Measurements from ENCODE around the gene RBM3. TPM values are rescaled to one million over a fixed set of nuclear protein-coding genes. Genes with fewer than 3 reads are reported as not detected.

RBM3 gene
- polyA plus RNA-seq, 3 donors, result 187 to 302 (median 203) TPM

DNA sequence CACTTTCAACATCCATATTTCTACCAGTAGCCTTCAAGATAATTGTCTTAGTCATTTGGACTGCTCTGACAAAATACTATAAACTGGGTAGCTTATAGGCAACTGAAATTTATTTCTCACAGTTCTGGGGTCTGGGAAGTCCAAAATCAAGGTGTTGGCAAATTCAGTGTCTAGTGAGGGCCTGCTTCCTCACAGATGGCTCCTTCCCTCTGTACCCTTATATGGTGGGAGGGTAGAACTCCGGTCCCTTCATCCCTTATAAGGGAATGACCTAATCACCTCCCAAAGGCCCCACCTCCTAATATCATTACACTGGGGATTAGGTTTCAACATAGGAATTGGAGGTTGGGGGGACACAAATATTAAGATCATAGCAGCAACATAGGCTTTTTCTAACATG is 42.1 kb upstream of the RBM3 start:
- no peak for TF ChIP-seq CTCF (IDR thresholded peaks at IDR 0.05)
- Histone ChIP-seq H3K4me1 (ENCODE audit: control insufficient read depth in 1 of 2, insufficient read depth in 2 of 2, low read length in 2 of 2) (peaks cover 5 to 11% of the 10 kb centered on the region in 2 donors), H3K4me2 (replicated peaks; ENCODE audit: extremely low read depth, low read length, poor library complexity, severe bottlenecking) (no peak overlapping the region), H3K36me3 (replicated peaks in 1 of 2; ENCODE audit: control insufficient read depth in 1 of 2, insufficient read depth in 2 of 2, low read length in 2 of 2) (peaks cover 7 to 18% of the 10 kb centered on the region in 2 donors), H3K27ac (ENCODE audit: low read depth in 1 of 2, low read length in 2 of 2) (peak overlapping the region in 1 of 2 donors; percentile 65), H3K79me2 (ENCODE audit: insufficient read depth, low read length) (no peaks in the 10 kb centered on the region), H3K9me3 (replicated peaks in 1 of 2; ENCODE audit: control insufficient read depth in 1 of 2, insufficient read depth in 1 of 2, low read length in 2 of 2) (no peaks in the 10 kb centered on the region), H3K27me3 (ENCODE audit: control insufficient read depth in 2 of 2, insufficient read depth in 2 of 2, low read length in 2 of 2) (no peaks in the 10 kb centered on the region), H3K9ac (ENCODE audit: insufficient read depth, low read length, poor library complexity, severe bottlenecking) (no peak overlapping the region), H4K20me1 (ENCODE audit: insufficient read depth, low read length) (no peaks in the 10 kb centered on the region), H3K4me3 (replicated peaks in 1 of 3; ENCODE audit: low read depth in 2 of 3, low read length in 3 of 3) (no peak overlapping the region), H2AFZ (ENCODE audit: insufficient read depth, low read depth, low read length, poor library complexity, severe bottlenecking) (no peak overlapping the region)
- peaks cover 0 to 7% (median 0%) of the 10 kb centered on the region in 7 donors for H3K9me3 Mint-ChIP-seq
- peaks cover 10 to 16% of the 10 kb centered on the region in 2 donors for H3K36me3 Mint-ChIP-seq
- peaks cover 0 to 2% (median 1%) of the 10 kb centered on the region in 3 donors for H3K27me3 Mint-ChIP-seq (ENCODE audit: low read depth in 3 of 3)
- H3K27ac Mint-ChIP-seq, result peak overlapping the region; percentile 36 to 91 (median 46)
- H3K4me1 Mint-ChIP-seq, result peaks cover 19% of the 10 kb centered on the region
- DNase-seq, result peak in 2 of 3 donors; percentile 10 to 13
- WGBS (ENCODE audit: insufficient coverage), result no CpG with 5 or more reads among the region's 1 CpG
- intact Hi-C loops (cut with micrococcal nuclease), result no loop called here
- H3K4me3 Mint-ChIP-seq, result no peak overlapping the region

DNA sequence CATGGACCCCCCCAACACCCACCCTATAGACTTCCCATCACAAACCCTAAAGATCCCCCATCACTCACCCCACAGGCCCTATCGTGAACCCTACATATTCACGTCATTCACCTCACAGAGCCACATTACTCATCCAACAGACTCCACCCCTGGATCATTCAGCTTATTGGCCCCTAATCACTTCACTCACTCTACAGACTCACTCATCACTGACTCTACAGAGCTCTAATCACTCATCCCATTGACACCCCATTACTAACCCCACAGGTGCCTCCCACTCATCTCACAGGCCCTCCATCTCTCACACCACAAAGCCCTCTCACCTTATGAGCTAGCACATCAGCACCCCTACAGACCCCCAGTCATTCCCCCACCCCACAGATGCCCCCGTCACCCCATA is 41.1 kb upstream of the RBM3 start:
- H4K20me1 ChIP-seq (ENCODE audit: insufficient read depth, low read length), result no peaks in the 10 kb centered on the region
- no peak overlapping the region for H2AFZ ChIP-seq (ENCODE audit: insufficient read depth, low read depth, low read length, poor library complexity, severe bottlenecking)
- H3K27me3 ChIP-seq (ENCODE audit: control insufficient read depth in 2 of 2, insufficient read depth in 2 of 2, low read length in 2 of 2), result no peaks in the 10 kb centered on the region
- H3K36me3 Mint-ChIP-seq, result peaks cover 7% of the 10 kb centered on the region in 2 donors
- H3K27ac Mint-ChIP-seq, result no peak overlapping the region
- H3K4me1 ChIP-seq (ENCODE audit: control insufficient read depth in 1 of 2, insufficient read depth in 2 of 2, low read length in 2 of 2), result peaks cover 9 to 20% of the 10 kb centered on the region in 2 donors
- H3K9me3 Mint-ChIP-seq, result peaks cover 0 to 7% (median 0%) of the 10 kb centered on the region in 7 donors
- 88% methylated on average over 2 of the region's 3 CpGs for WGBS (ENCODE audit: insufficient coverage)
- peaks cover 24% of the 10 kb centered on the region for H3K4me1 Mint-ChIP-seq
- peaks cover 2 to 8% of the 10 kb centered on the region in 2 donors for H3K36me3 ChIP-seq (replicated peaks in 1 of 2; ENCODE audit: control insufficient read depth in 1 of 2, insufficient read depth in 2 of 2, low read length in 2 of 2)
- H3K4me3 Mint-ChIP-seq, result no peak overlapping the region
- intact Hi-C loops (cut with micrococcal nuclease), result no loop called here
- H3K9ac ChIP-seq (ENCODE audit: insufficient read depth, low read length, poor library complexity, severe bottlenecking), result no peak overlapping the region
- no peaks in the 10 kb centered on the region for H3K9me3 ChIP-seq (replicated peaks in 1 of 2; ENCODE audit: control insufficient read depth in 1 of 2, insufficient read depth in 1 of 2, low read length in 2 of 2)
- no peak overlapping the region for H3K4me2 ChIP-seq (replicated peaks; ENCODE audit: extremely low read depth, low read length, poor library complexity, severe bottlenecking)
- no peak overlapping the region for H3K4me3 ChIP-seq (replicated peaks in 1 of 3; ENCODE audit: low read depth in 2 of 3, low read length in 3 of 3)
- DNase-seq, result no peak
- H3K79me2 ChIP-seq (ENCODE audit: insufficient read depth, low read length), result no peaks in the 10 kb centered on the region
- peaks cover 0 to 1% (median 0%) of the 10 kb centered on the region in 3 donors for H3K27me3 Mint-ChIP-seq (ENCODE audit: low read depth in 3 of 3)
- H3K27ac ChIP-seq (ENCODE audit: low read depth in 1 of 2, low read length in 2 of 2), result no peak overlapping the region
- no peak for TF ChIP-seq CTCF (IDR thresholded peaks at IDR 0.05)

All from CD14-positive monocyte (primary cell).